Lower leg skin (tissue), 4 donors: ENCODE measurements around the gene FA2H. TPM values are rescaled to one million over a fixed set of nuclear protein-coding genes. Genes with fewer than 3 reads are reported as not detected.

Experiments
- DNase-seq, 2 donors: peaks; one replicate each; pipeline ENCODE4 v3.0.0-alpha.2; 2019; ENCODE audit warnings: low spot score in 2 of 2
- H3K4me3 ChIP-seq: fragments of 200-600 bp; sonication (generic); 2 replicates; pipeline ENCODE4 v1.5.1; 2017; ENCODE audit warnings: mild to moderate bottlenecking, low read depth; ENCODE audit not compliant: poor library complexity, severe bottlenecking
- CTCF ChIP-seq, 3 donors: fragments of 450-650 bp; IDR thresholded peaks; one replicate each; pipeline ENCODE4 v1.5.1; 2016; ENCODE audit warnings: antibody characterized with exemption in 3 of 3, mild to moderate bottlenecking in 3 of 3, moderate library complexity in 2 of 3
- POLR2A ChIP-seq, 2 donors: fragments of 450-650 bp; IDR thresholded peaks; one replicate each; pipeline ENCODE4 v1.6.1; 2016 to 2017; ENCODE audit warnings: antibody characterized with exemption in 2 of 2, mild to moderate bottlenecking in 1 of 2, moderate library complexity in 1 of 2
- WGBS, 2 donors: methylation state at CpG; one replicate each; pipeline ENCODE4 v1.1.5; 2018; 5-methylcytosine and 5-hydroxymethylcytosine counted together
- intact Hi-C: fragments of 100-400 bp; cut with DNase I; formaldehyde crosslinking; loops from one replicate; pipeline ENCODE4 v1.15.0; 2023; ENCODE audit warnings: low total_unique reads
- total RNA-seq, 4 donors: library from RNA; depleted of rRNA; stranded (reverse); fragments of >200 nt; gene quantifications; one replicate each; pipeline ENCODE4 v1.1.0, GENCODE V29; 2016

The FA2H gene
- total RNA-seq, 4 donors from 2014 or later = 4.5 to 13.7 (median 7.7) TPM

DNA sequence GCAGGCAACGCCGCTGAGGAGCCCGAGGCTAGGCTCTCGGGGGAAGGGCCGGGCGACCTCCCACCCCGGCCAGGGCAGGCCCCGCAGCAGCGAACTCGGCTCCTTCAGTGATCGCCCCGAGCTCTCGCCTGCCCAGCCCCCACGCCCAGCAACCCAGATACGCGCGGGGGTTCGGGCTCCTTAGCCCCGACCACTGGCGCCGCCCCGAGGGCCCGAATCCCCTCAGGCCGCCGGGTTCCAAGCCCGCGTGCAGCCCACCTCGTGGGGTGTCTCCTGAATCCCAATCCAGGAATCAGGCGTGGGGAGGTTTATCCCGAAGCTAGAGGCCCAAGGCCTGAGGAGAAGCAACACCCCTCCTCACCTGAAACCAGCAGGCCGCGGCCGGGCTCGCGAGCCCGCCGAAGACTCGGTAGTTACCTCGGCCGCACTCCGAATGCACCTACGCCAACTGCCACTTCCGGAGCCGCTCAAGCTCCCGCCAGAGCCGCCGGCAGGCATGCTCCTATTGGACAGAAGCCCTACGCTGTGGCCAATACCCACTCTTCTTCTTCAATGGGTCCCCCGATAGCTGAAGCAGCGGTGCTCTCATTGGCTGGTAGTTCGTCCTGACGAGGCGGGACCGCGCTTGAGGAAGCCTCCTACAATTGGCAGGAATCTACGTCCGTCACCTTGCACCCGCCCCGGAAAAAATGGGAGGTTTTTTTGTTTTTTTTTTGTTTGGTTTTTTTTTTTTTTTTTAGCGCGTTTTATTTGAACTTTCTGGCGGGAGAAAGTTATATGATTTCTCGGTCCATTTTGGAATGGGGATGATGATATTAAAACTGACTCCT, 108.0 kb downstream of the FA2H start, which contains the start of gene RFWD3:
Gene RFWD3, minus strand, starts transcription at position 453 of the 830 bp plus-strand sequence. CDS start 5,428 bp downstream, outside the sequence.
- 1% methylated on average over 40 to 63 of the region's 63 CpGs for WGBS, 2 donors
- DNase-seq = peak; percentile 99 to 100
- peak within 1 kb of the TSS; percentile 63 for H3K4me3 ChIP-seq
- intact Hi-C loops = no loop called here
- TF ChIP-seq POLR2A (IDR thresholded peaks at IDR 0.05) (no peak), CTCF (IDR thresholded peaks at IDR 0.05) (no peak)

DNA sequence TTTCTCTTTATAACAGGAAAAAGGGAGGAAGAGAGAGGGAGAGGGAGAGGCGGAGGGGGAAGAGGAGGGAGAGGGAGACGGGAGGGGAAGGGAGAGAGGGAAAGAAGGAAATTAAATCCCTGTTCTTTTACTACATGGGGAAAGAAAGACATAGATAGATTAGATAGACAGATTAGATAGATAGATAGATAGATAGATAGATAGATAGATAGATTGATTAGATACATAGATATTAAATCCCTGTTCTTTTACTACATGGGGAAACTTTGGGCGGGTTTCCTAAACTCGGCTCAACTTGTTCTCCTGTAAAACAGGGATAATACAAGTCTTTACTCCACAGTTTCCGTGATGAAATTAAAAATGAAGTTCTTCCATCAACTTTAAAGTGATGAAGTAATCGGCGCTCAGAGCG, 108.6 kb downstream of the FA2H start:
- TF ChIP-seq POLR2A (IDR thresholded peaks at IDR 0.05) (no peak), CTCF (IDR thresholded peaks at IDR 0.05) (no peak)
- WGBS, 2 donors = 2 to 9% methylated on average over 8 of the region's 8 CpGs
- H3K4me3 ChIP-seq = peak overlapping the region; percentile 63
- intact Hi-C loops = no loop called here
- no peak for DNase-seq

Other genes starting within 250 kb of the FA2H start
- gene GLG1, start 167.7 kb downstream of the FA2H start, total RNA-seq = 100 to 1,000 TPM in 2 of 4 donors, 10 to 100 TPM in 2; 64.7 to 113 (median 92.5) TPM
- gene RFWD3, start 107.9 kb downstream of the FA2H start, total RNA-seq = 10 to 100 TPM; 20.3 to 33.5 (median 23.0) TPM
- gene MLKL, start 74.0 kb downstream of the FA2H start, total RNA-seq = 1 to 10 TPM; 1.9 to 4.8 (median 3.8) TPM
- gene WDR59, start 210.3 kb upstream of the FA2H start, total RNA-seq = 10 to 100 TPM; 26.0 to 59.4 (median 48.4) TPM
- 10 to 100 TPM; 19.3 to 46.7 (median 32.9) TPM for gene ZNRF1, start 224.2 kb upstream of the FA2H start, total RNA-seq